ENCODE data around the gene USH1C. TPM values are rescaled to one million over a fixed set of nuclear protein-coding genes. Genes with fewer than 3 reads are reported as not detected.

USH1C gene
- 0.19 TPM for total RNA-seq
- long read RNA-seq = 0 reads

- DNase-seq (ENCODE audit: low spot score) = peak; percentile 89
These were observed at the start of gene USH1C for GRCh38 chr11:17544181-17544622. Gene USH1C, minus strand, starts transcription at chr11:17544416. Its CDS starts 109 bp downstream, at chr11:17544307.

GRCh38 chr11:17593466-17594245, 49.4 kb upstream of the USH1C start:
- DNase-seq (ENCODE audit: low spot score) = peak; percentile 71

DNA sequence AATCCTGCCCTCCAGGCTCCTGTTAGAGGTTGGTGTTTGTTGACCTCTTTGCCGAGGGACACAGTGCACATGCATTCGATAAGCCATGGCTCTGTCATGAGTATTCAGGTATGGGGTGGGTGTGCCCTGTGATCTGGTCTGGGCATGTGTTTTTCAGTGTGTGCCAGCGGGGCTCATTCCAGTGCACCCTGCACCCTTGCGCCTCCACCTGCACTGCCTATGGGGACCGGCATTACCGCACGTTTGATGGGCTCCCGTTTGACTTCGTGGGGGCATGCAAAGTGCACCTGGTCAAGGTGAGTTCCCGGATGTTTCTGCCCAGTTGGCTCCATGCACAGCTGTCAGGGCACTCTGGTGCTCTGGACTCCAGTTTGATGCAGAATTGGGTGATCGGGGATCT, 47.1 kb upstream of the USH1C start:
- DNase-seq (ENCODE audit: low spot score) = peak; percentile 68

DNA sequence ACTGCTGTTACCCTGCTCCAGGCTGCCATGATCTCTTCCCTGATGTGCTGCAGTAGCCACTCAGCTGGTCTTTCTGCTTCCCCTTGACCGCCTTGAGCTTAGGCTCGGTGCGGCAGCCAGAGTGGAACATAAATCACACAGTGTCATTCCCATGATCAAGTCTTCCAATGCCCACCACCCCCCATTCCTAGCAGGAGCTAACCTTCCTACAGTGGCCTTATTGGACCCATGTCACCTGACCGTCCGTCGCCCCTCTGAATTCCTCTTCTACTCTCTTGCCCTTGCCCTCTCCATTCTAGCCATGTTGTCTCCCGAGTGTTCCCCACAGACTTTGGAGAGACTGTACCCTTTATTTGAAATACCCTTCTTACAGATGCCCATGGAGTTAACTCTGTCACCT, 46.2 kb upstream of the USH1C start:
- DNase-seq (ENCODE audit: low spot score) = peak; percentile 69

- peak; percentile 37 for DNase-seq (ENCODE audit: low spot score)
These were observed 44.5 kb upstream of the USH1C start for GRCh38 chr11:17588721-17589120.

DNA sequence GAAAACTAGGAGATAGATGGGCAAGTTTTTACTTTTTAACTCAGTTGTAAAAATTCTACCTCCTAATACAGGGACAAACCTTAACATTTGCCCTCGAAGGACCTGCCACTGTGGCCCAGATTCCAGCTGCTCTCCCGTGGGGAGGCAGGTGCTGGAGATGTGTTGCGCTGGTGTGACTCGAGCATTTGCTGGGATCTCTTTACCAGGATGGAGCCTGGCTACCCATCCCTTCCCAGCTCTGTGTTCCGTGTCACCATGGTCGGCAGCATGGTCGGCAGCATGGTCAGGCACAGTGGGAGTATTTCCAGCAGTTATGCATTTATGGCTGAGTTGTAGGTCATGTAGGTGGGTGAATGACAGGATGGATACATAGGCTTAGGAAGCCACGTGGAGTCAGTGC, 44.0 kb upstream of the USH1C start:
- peak; percentile 60 for DNase-seq (ENCODE audit: low spot score)

- DNase-seq (ENCODE audit: low spot score) = peak; percentile 72
These were observed 41.9 kb upstream of the USH1C start for GRCh38 chr11:17585911-17586695.

DNA sequence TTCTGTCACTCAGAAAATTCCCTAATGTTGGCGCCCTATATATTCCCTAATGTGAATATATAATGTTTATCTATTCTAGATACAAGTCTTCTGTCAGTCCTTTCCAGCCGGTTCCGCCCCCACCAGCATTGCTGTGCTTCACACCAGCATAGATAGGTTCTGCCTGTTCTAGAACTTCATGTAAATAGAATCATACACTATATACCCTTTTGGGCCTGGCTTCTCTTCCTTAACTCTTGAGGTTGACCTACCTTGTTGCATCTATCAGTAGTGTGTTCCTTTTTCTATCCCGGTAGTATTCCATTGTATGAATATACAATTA, 37.5 kb upstream of the USH1C start:
- no peak for DNase-seq (ENCODE audit: low spot score)

DNA sequence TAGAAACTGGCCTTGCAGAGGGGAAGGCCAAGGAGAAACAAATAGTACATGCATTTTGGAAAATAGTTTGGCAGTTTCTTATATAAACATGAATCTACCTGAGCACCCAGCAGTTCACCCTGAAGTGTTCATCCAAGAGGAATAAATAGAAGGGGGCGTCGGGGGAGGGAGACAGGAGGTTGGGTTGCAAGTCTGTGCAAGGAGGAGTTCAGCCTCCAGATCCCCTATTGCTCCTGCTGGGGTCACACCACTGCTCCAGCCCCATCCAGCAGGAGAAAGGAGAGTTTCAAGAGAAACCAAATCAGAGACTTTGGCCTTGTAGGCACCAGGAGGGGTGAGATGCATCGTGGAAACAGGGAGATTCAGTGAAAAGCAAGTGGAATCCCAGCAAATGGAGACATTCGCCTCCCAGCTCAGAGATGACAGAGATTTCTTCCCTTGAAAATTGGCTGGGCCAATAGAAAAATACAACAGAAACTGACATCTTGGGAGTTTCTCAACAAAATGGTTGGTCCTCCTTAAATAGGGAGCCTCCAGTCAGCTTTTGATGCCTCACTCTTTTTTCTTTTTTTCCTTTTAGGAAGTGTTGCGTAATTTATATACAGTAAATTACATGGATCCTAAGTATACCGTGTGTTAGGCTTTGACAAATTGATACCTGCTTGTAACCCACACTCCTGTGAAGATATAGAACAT, 37.0 kb upstream of the USH1C start:
- DNase-seq (ENCODE audit: low spot score) = peak; percentile 22

DNA sequence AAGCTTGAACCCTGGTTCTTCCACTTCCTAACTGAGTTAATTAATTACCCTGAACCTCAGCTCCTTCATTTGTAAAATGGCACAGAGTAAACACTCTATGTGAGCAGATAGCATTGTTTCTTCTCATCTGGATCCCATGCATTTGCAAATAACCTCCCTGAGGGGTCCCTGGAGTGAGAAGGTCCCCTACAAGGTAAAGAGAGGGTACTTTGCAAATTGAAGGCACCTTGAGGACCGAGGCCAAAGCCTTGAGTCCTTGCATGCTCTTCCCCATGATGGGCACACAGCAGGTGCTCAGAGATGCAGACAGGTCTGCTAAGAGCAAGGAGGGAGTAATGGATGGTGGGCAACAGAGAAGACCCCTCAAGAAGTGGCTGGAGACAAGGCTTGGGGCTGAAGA, 36.1 kb upstream of the USH1C start:
- no peak for DNase-seq (ENCODE audit: low spot score)

GRCh38 chr11:17579451-17579850, 35.2 kb upstream of the USH1C start:
- DNase-seq (ENCODE audit: low spot score) = no peak

- DNase-seq (ENCODE audit: low spot score) = no peak
These were observed 34.7 kb upstream of the USH1C start for GRCh38 chr11:17578958-17579357.

DNA sequence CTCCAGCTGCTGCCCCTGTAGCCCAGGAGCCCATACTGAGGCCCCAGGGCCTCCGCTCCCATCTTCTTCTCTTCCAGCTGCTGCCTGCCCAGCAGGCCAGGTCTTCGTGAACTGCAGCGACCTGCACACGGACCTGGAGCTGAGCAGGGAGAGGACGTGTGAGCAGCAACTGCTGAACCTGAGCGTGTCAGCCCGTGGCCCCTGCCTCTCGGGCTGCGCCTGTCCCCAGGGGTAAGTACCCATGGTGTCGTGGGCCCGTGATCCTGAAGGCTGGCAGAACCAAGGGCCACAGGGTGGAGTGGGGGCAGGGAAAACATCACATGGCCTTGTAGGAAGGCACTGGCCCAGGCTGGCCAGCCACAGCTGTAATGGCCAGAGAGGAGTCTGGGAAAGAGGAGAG, 34.1 kb upstream of the USH1C start:
- DNase-seq (ENCODE audit: low spot score) = no peak

DNA sequence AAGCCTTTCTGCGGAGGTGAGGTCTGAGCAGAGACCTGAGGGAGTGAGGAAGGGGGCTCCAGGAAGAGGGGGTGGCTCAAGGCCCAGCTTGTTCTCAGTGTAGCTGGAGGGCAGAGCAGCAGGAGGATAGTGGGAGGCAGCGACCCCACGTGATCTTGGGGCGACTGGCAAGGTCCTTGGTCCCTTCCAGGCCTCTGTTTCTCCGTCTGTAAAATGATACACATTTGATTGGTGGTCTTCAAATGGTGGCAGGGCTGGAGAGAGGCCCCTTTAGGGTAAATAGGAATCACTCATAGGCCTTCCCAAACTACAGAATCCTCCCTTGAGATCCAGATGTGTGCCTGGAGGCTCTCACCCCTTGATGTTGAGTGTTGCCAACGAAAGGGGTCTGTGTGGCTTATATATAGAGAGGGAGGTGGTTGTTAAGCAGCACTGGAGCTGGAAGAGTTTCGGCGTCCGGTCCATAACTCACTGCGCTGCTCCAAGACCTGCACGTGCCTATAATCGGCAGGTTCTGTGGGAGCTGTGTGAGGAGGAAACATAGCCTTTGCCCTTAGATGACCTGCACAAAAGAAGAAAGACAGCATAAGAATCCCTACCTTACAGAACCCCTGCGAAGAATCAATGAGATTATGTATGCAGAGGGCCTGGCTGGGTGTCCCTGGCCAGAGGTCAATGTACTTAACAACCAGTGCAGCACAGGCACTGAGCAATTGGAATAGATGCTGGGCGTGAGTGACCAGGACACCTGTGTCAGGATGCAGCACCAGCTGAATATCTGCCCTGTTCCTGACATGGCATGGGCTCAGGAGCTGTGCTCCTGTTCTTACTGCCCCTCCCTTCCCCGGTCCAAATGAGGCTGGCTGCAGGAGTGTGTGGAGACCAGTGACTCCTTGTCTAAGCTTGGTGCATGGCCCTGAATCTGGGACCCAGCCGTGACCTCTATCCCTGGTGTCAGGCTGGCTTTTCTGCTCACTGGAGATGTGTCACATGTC, 31.5 kb upstream of the USH1C start:
- DNase-seq (ENCODE audit: low spot score) = no peak

DNA sequence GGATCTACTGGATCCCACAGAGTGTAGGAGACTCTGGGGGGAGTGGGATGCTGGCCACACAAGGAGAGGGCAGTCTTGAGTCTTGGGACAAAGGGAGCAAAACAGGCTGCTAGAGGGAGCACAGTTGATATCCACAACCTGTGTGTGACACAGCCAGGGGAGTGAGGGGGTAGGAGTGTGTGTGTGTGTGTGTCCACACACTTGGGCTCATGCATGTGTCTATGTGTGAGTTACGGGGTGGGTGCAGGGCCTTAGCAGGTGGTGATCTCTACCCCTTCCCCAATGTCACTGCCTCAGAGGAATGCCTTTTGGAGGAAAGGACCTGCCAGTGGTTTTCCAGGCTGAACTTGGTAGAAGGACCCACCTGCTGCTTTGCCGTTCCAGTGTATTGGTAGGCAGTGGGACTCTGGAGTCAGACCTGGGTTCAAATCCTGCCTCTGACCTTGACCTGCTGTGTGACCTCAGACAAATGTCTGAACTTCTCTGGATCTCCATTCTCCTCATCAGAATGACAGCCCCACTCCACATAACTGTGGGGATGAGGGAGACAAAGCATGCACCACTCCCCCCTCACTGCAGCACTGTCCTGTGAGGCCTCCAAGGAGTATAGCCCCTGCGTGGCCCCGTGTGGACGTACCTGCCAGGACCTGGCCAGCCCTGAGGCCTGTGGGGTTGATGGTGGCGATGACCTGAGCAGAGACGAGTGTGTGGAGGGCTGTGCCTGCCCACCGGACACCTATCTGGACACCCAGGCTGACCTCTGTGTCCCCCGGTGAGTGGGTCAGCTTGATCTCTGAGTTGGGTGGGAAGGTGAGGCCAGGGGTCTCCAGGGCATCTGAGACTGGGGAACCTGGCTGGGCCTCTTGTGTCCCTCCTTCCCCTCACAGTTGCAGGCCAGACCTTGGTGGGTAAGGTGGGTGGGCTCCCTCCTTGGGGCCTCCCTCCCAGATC, 30.2 kb upstream of the USH1C start:
- DNase-seq (ENCODE audit: low spot score) = no peak

DNA sequence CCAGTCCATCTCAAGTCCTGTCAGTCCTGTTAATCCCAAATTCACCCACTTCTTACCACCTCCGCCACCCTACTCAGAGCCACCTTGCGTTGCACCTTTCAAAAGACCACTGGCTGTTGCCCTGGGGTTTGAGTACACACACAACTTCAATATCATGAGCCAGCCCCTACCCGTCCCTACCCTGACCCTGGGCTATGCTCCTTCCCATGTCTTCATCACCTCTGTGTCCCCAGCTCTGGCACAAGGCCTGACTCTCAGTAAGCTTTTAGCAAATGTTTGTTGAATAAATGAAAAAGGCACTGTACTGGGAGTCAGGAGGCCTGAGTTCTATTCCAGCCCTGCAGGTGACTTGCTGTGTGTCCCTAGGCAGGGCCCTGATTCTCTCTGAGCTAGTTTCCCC, 29.3 kb upstream of the USH1C start:
- DNase-seq (ENCODE audit: low spot score) = no peak

- DNase-seq (ENCODE audit: low spot score) = no peak
These were observed 28.7 kb upstream of the USH1C start for GRCh38 chr11:17572791-17573460.

DNA sequence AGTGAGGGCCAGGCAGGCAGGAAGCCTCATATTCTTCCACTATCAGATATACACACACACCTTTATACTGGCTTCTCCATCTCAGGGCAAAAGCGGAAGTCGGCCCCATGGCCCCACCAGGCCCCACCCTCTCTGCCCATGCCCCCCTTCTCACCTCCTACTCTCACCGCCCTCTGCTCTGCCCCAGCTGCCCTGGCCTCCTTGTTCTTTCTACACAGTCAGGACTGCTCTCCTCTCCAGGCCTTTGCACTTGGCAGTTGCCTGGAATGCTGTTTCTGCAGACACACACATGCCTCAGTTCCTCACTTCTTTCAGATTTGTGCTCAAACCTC, 28.1 kb upstream of the USH1C start:
- no peak for DNase-seq (ENCODE audit: low spot score)
